SKM-1 (cell line): ENCODE data around the gene ARAP3.
"Not testable (repeated sequence)": the region's sequence is repeated elsewhere in the genome, so short reads cannot be mapped to it uniquely, and the experiment has no call there.

Source experiments
- DNase-seq: peaks from one replicate; lab custom pipeline; 2025; ENCODE audit not compliant: unreplicated experiment; lab: John Stamatoyannopoulos, UW

ARAP3 gene

GRCh38 chr5:141681695-141682641 lies at the start of gene ARAP3:
Gene ARAP3 (minus strand): TSS chr5:141682230. CDS start chr5:141680486, 1,744 bp downstream.
- DNase-seq, result peak; percentile 87

GRCh38 chr5:141729387-141730006 lies 47.5 kb upstream of the ARAP3 start:
- no peak for DNase-seq

- no peak for DNase-seq
Measured at GRCh38 chr5:141725891-141726290, 43.9 kb upstream of the ARAP3 start.

GRCh38 chr5:141725174-141725573 lies 43.1 kb upstream of the ARAP3 start:
- not testable (repeated sequence) for DNase-seq

- no peak for DNase-seq
Measured at GRCh38 chr5:141722266-141722665, 40.2 kb upstream of the ARAP3 start.

GRCh38 chr5:141717043-141717442 lies 35.0 kb upstream of the ARAP3 start:
- DNase-seq, result no peak

- DNase-seq, result no peak
Measured at GRCh38 chr5:141716468-141716867, 34.4 kb upstream of the ARAP3 start.

- DNase-seq, result no peak
Measured at GRCh38 chr5:141716009-141716408, 34.0 kb upstream of the ARAP3 start.

- DNase-seq, result no peak
Measured at GRCh38 chr5:141715346-141715905, 33.4 kb upstream of the ARAP3 start.

- no peak for DNase-seq
Measured at GRCh38 chr5:141714542-141715310, 32.7 kb upstream of the ARAP3 start.

- DNase-seq, result no peak
Measured at GRCh38 chr5:141713616-141714309, 31.7 kb upstream of the ARAP3 start.

- DNase-seq, result no peak
Measured at GRCh38 chr5:141711687-141712086, 29.7 kb upstream of the ARAP3 start.

GRCh38 chr5:141709699-141710267 lies 27.8 kb upstream of the ARAP3 start:
- DNase-seq, result no peak

GRCh38 chr5:141708016-141708415 lies 26.0 kb upstream of the ARAP3 start:
- no peak for DNase-seq

GRCh38 chr5:141707510-141707909 lies 25.5 kb upstream of the ARAP3 start:
- DNase-seq, result no peak

- DNase-seq, result no peak
Measured at GRCh38 chr5:141706121-141706520, 24.1 kb upstream of the ARAP3 start.

- DNase-seq, result no peak
Measured at GRCh38 chr5:141705469-141705868, 23.4 kb upstream of the ARAP3 start.

- DNase-seq, result no peak
Measured at GRCh38 chr5:141704782-141705297, 22.8 kb upstream of the ARAP3 start.

GRCh38 chr5:141703133-141703561 lies 21.1 kb upstream of the ARAP3 start:
- no peak for DNase-seq
